H1 (cell line): ENCODE data around the gene SLC25A17.

Experiments used
- CHD2 ChIP-seq: IDR thresholded peaks from 2 replicates; pipeline ENCODE4 v1.6.1; 2012; ENCODE audit warnings: low read length, improper control_type of control experiment
- CREB1 ChIP-seq: IDR thresholded peaks from 2 replicates; pipeline ENCODE4 v1.6.1; 2012; ENCODE audit warnings: inconsistent platforms
- CTCF ChIP-seq, 3 experiments: IDR thresholded peaks; 1 replicate in 2 of 3; 2 replicates in 1 of 3; pipeline versions ENCODE4 v1.5.1 to v1.6.1; 2011; ENCODE audit warnings: low read length in 3 of 3, mild to moderate bottlenecking in 3 of 3, inconsistent platforms in 2 of 3, low read depth in 1 of 3, moderate library complexity in 1 of 3; ENCODE audit not compliant: insufficient read depth in 1 of 3; ENCODE audit errors: control extremely low read depth in 1 of 3
- MAX ChIP-seq: IDR thresholded peaks from 2 replicates; pipeline ENCODE4 v1.6.1; 2012; ENCODE audit warnings: inconsistent platforms
- NRF1 ChIP-seq: IDR thresholded peaks from 2 replicates; pipeline ENCODE4 v1.6.1; 2011; ENCODE audit warnings: mild to moderate bottlenecking, low read depth, low read length, improper control_type of control experiment

GRCh38 chr22:40729284-40729683, 89.9 kb downstream of the SLC25A17 start:
- TF ChIP-seq MAX (no peak), CTCF (IDR thresholded peaks at IDR 0.05; ENCODE audit: control extremely low read depth in 1 of 3, insufficient read depth in 1 of 3, low read depth in 1 of 3, low read length in 3 of 3) (no peak), CHD2 (no peak), NRF1 (no peak), CREB1 (no peak)
